HepG2 (cell line): ENCODE measurements around the gene ESAM. TPM values are rescaled to one million over a fixed set of nuclear protein-coding genes. Genes with fewer than 3 reads are reported as not detected.
A peak's percentile ranks its signal among the peaks of the same experiment; 100 is the strongest.

ENCODE experiments used
- CENPBD1 ChIP-seq: sonication (generic); formaldehyde crosslinking; IDR thresholded peaks from 2 replicates; pipeline ENCODE4 v1.8.0; 2022; ENCODE audit warnings: missing genetic modification reagents, low read depth, mild to moderate bottlenecking, borderline replicate concordance
- FOXM1 ChIP-seq: sonication (generic); formaldehyde crosslinking; IDR thresholded peaks from 2 replicates; pipeline ENCODE4 v1.5.0; 2020; ENCODE audit warnings: missing genetic modification reagents
- LRRFIP1 ChIP-seq: sonication (generic); formaldehyde crosslinking; conservative IDR thresholded peaks from 2 replicates; pipeline ENCODE4 v1.4.0; 2020; ENCODE audit warnings: missing genetic modification reagents
- PCBP2 ChIP-seq: fragments of 200-400 bp; formaldehyde crosslinking; optimal IDR thresholded peaks from 2 replicates; pipeline ENCODE3; 2018; ENCODE audit warnings: low read length, low read depth; ENCODE audit not compliant: poor library complexity, severe bottlenecking
- PRDM15 ChIP-seq: sonication (generic); formaldehyde crosslinking; IDR thresholded peaks from 2 replicates; pipeline ENCODE4 v1.4.0; 2020; ENCODE audit warnings: missing genetic modification reagents
- ZFP41 ChIP-seq: sonication (generic); formaldehyde crosslinking; IDR thresholded peaks from 2 replicates; pipeline ENCODE4 v1.4.0; 2020; ENCODE audit warnings: mild to moderate bottlenecking, missing genetic modification reagents, borderline replicate concordance
- ZHX1 ChIP-seq: sonication (generic); formaldehyde crosslinking; IDR thresholded peaks from 2 replicates; pipeline ENCODE4 v1.8.1; 2022; ENCODE audit warnings: low read depth, mild to moderate bottlenecking, missing genetic modification reagents
- ZNF318 ChIP-seq: sonication (generic); formaldehyde crosslinking; IDR thresholded peaks from 2 replicates; pipeline ENCODE4 v1.4.0; 2020; ENCODE audit warnings: mild to moderate bottlenecking, missing genetic modification reagents
- ZNF510 ChIP-seq: sonication (generic); formaldehyde crosslinking; IDR thresholded peaks from 2 replicates; pipeline ENCODE4 v1.4.0; 2020; ENCODE audit warnings: low read depth, mild to moderate bottlenecking, missing genetic modification reagents
- ZNF652 ChIP-seq: IDR thresholded peaks from 2 replicates; pipeline ENCODE4 v1.6.1; 2016; ENCODE audit warnings: low read depth, borderline replicate concordance
- polyA plus RNA-seq, 8 experiments: library from polyadenylated mRNA; depleted of rRNA in 3 of 8; stranded (reverse) in 7 of 8; unstranded in 1 of 8; fragments of >200 nt; fragmentation: Illumina TruSeq in 4 of 8; extraction: Trizol in 4 of 8; gene quantifications; 2 replicates each; pipeline versions ENCODE4 v1.2.1 to v1.2.3, GENCODE V29; 2011 to 2016; ENCODE audit warnings: low read depth in 4 of 8, missing spikeins in 1 of 8, mixed read lengths in 1 of 8; ENCODE audit not compliant: insufficient read depth in 1 of 8
- total RNA-seq, 5 experiments: library from RNA; depleted of rRNA; stranded (reverse); fragments of >200 nt; fragmentation: Illumina TruSeq; extraction: Trizol; gene quantifications; 2 replicates each; pipeline ENCODE4 v1.2.3, GENCODE V29; 2016; ENCODE audit warnings: low read depth in 1 of 5

ESAM gene
- total and polyA plus RNA-seq, 2 of the 13 experiments (the other 11 are each of a cell fraction or from before 2014, with no cell fraction given): 1.2 to 6.8 TPM

- TF ChIP-seq ZNF318 (CRISPR knock-in tag): no peak
- no peak for TF ChIP-seq ZNF510 (CRISPR knock-in tag)
- peak; percentile 81; the same call in 1 of the 2 replicates for TF ChIP-seq PRDM15 (CRISPR knock-in tag)
- no peak for TF ChIP-seq ZHX1 (CRISPR knock-in tag)
- no peak for TF ChIP-seq ZNF652 (CRISPR knock-in tag)
- TF ChIP-seq LRRFIP1 (CRISPR knock-in tag): no peak
- TF ChIP-seq ZFP41 (CRISPR knock-in tag): no peak
- TF ChIP-seq PCBP2: no peak
- no peak for TF ChIP-seq CENPBD1 (CRISPR knock-in tag)
- TF ChIP-seq FOXM1 (CRISPR knock-in tag): no peak
Observed at GRCh38 chr11:124746621-124747243, 15.4 kb downstream of the ESAM start (continued).
